Activated T-cell treated with anti-CD3 and anti-CD28 coated beads, Interleukin-2, amount 50 U/mL, for 4 hours (primary cell): ENCODE data around the gene C2orf49. TPM values are rescaled to one million over a fixed set of nuclear protein-coding genes. Genes with fewer than 3 reads are reported as not detected.

ENCODE experiments used
- ATAC-seq, 2 donors: fragments of 200-7000 bp; cut with Tn5 transposase; one replicate each; pipeline ENCODE4 v1.10.0; 2021
- DNase-seq: peaks from one replicate; pipeline ENCODE4 v3.0.0-alpha.2; 2020
- H3K27me3 Mint-ChIP-seq: one replicate; pipeline ENCODE4 v1.8.0; 2021; ENCODE audit warnings: low read depth, mixed read lengths
- H3K36me3 Mint-ChIP-seq: one replicate; pipeline ENCODE4 v1.8.0; 2022; ENCODE audit warnings: mixed read lengths; ENCODE audit not compliant: insufficient read depth
- H3K4me1 Mint-ChIP-seq: one replicate; pipeline ENCODE4 v1.8.0; 2021; ENCODE audit warnings: low read depth, mixed read lengths
- H3K4me3 Mint-ChIP-seq: one replicate; pipeline ENCODE4 v1.8.0; 2021; ENCODE audit warnings: mild to moderate bottlenecking, moderate library complexity, mixed read lengths
- H3K9me3 Mint-ChIP-seq: one replicate; pipeline ENCODE4 v1.8.0; 2021; ENCODE audit warnings: mixed read lengths
- total RNA-seq, 3 donors: library from RNA; stranded (reverse); gene quantifications; one replicate each; pipeline ENCODE4 v1.2.1, GENCODE V29; 2021

Gene C2orf49
- total RNA-seq, 3 donors from 2014 or later = 16.2 to 18.8 (median 18.1) TPM

- DNase-seq (no peak), ATAC-seq (no peak)
- no peaks in the 10 kb centered on the region for H3K9me3 Mint-ChIP-seq
- H3K4me3 Mint-ChIP-seq = no peak overlapping the region
- no peaks in the 10 kb centered on the region for H3K36me3 Mint-ChIP-seq
- peaks cover 14% of the 10 kb centered on the region for H3K27me3 Mint-ChIP-seq
- peaks cover 5% of the 10 kb centered on the region for H3K4me1 Mint-ChIP-seq
Observed at GRCh38 chr2:105391763-105392662, 54.7 kb downstream of the C2orf49 start.

DNA sequence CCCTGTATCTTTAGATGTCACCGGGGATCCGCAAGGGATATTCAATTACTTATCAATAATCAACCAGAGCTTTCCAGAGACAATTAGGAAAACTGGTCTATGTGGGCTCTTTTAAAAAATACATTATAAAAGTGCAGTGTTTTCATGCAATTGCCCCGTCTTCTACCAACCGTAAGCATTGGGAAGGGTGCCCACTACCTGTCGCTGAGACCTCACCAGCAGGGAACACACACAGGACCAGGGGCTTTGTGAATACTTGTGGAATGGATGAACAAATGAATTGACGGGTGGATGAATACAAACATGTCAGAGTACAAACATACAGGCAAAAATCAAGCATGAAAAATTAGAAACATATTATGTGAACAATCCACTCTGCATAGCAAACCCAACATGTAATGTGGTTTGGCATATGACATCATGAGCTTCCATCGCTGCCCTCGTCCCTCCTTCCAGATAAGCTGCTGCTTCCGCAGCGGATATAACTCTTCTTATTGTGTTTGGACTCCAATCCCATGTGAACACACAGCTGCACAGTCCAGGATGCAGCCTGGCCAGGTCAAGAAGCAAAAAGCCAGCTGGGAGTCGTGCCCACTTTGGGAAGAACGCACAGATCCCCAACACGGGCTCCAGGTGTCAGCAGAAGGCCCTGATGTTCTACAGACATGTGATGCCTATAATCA is 56.2 kb downstream of the C2orf49 start:
- ATAC-seq = no peak
- peaks cover 17% of the 10 kb centered on the region for H3K27me3 Mint-ChIP-seq
- H3K4me1 Mint-ChIP-seq = peaks cover 10% of the 10 kb centered on the region
- no peaks in the 10 kb centered on the region for H3K36me3 Mint-ChIP-seq
- H3K9me3 Mint-ChIP-seq = no peaks in the 10 kb centered on the region
- H3K4me3 Mint-ChIP-seq = no peak overlapping the region
- no peak for DNase-seq

DNA sequence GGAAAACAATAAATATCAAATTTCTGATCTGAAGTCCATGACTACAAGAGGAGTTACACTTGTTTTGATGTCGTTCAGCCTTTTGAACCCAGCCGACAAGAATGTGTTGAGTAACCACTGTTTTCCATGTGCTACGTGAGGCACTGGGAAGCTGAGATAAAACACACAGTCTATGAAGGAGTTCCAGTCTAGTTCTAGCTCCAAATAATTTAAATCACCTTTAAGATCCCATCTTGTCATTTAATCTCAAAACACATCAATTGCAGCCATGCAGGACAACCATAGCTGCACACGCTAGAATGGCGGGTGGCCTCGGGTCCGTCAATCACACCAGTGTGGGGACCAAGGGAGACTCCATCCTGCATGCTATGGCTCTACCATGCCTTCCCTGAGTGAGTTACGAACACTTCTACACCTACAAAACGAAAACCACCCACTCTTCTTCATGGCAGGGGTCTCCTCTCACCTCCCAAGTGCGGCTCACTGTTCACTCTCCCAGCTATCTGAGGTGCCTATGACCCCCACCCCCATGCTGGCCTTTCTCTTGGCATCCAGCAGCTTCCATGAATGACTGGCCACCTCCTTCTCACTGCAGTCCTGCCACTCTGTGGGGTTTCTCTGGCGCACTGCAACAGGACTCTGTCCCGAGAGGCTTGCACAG is 57.7 kb downstream of the C2orf49 start:
- Mint-ChIP-seq H3K9me3 (no peaks in the 10 kb centered on the region), H3K36me3 (no peaks in the 10 kb centered on the region), H3K4me3 (no peak overlapping the region), H3K4me1 (peaks cover 14% of the 10 kb centered on the region), H3K27me3 (peaks cover 27% of the 10 kb centered on the region)
- ATAC-seq (no peak), DNase-seq (no peak)

DNA sequence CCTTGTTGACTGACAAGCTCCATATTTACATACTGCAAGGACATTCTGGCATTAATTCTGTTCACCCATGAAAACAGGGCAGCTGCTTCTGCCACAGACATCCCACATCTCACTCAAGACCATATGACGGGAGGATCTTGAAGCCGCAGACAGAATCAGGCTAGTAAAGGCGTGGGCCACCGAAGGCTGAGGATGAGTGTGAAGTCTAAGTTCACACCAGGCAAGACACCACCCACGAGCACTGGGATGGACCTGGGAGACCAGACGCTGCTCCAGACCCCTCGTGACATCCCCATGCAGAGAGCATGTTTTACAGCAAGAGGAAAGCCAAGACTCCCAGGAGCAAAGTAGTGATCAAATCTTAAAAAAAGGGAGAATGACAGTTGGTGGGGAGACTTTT is 58.4 kb downstream of the C2orf49 start:
- DNase-seq (no peak), ATAC-seq (no peak)
- Mint-ChIP-seq H3K4me1 (peaks cover 14% of the 10 kb centered on the region), H3K27me3 (peaks cover 29% of the 10 kb centered on the region), H3K4me3 (peak overlapping the region; percentile 6), H3K9me3 (no peaks in the 10 kb centered on the region), H3K36me3 (no peaks in the 10 kb centered on the region)

DNA sequence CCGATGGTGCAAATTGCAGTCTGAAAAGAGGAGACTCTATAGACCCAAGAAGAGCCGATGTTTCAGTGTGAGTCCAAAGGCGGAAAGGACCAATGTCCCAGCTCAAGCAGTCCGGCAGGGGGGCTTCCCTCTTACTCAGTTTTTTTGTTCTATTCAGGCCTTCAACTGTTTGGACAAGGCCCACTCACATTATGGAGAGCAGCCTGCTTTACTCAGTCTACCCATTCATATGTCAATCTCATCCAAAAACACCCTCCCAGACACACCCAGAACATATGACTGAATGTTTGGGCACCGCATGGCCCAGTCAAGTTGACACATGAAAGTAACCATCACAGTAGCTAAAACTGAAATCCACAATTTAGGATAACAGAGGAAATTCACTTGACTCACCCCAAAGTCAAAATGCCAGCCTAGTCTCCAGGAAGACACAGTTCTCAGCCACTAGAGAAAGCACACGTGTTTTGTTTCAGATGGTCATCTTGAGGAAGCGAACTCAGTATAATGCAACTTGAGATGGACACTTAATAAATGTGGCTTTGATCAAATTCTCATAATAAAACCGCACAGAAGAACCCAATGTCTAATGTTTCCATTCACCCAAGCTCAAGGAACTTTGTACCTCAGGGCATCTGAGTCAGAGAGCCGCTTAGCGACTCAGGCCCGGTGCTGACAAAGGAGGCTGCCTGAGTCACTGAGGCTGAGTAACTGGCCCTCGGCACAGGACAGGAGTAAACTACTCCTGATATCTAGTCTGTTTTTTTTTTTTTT is 59.1 kb downstream of the C2orf49 start:
- peak; percentile 35 for DNase-seq
- Mint-ChIP-seq H3K9me3 (no peaks in the 10 kb centered on the region), H3K4me3 (no peak overlapping the region), H3K27me3 (peaks cover 31% of the 10 kb centered on the region), H3K36me3 (no peaks in the 10 kb centered on the region), H3K4me1 (peaks cover 14% of the 10 kb centered on the region)
- ATAC-seq = peak; percentile 70 to 74

DNA sequence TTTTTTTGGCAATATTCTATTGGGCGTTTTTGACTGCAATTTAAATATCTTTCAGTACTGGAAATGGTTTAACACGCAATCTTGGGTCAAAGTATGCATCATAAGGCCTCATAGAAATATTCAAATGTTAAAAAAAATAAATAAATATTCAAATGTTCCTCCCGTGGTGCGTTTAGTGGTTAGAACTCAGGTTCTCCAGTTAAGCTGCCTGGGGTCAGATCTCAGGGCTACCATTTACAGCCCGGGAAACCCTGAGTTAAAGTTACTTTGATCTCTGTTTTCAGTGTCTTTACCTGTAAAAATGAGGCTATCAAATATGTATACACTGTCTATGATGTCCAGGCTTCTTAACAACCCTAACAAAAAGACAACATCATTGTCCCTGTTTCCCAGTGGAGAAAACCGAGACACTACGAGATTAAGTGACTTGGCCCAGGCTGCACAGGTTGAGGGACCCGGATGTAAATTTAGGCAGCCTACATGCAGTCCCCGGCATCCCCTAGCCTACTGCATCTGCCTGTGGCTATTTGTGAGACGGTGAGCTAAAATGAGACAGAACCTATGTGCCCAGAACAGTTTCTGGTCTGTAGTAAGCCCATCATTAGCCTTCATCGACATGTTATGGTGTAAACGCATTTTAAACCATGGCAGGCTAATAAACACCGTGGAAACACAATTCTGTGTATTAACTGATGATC is 59.8 kb downstream of the C2orf49 start:
- Mint-ChIP-seq H3K4me3 (no peak overlapping the region), H3K4me1 (peaks cover 14% of the 10 kb centered on the region), H3K36me3 (no peaks in the 10 kb centered on the region), H3K27me3 (peaks cover 31% of the 10 kb centered on the region), H3K9me3 (no peaks in the 10 kb centered on the region)
- DNase-seq (no peak), ATAC-seq (no peak)

DNA sequence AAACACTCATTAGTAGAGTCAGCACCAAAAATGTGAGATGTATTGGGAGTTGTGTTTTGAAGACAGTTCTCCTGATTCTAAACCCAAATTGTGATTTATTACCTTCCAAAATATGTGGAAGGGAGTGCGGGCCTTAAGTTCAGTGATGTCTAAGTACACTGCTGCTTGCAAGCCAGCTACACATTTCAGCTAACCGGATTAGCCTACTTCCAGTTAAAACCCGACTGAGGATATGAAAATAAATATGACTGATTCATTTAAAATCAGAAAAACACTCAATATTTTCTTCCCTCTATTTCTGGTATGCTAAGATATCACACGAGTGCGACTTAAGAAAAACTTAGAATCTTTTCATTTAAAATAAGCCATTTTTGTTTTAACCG is 60.6 kb downstream of the C2orf49 start:
- H3K4me1 Mint-ChIP-seq = peaks cover 14% of the 10 kb centered on the region
- peaks cover 31% of the 10 kb centered on the region for H3K27me3 Mint-ChIP-seq
- ATAC-seq = no peak
- no peak for DNase-seq
- H3K9me3 Mint-ChIP-seq = no peaks in the 10 kb centered on the region
- H3K4me3 Mint-ChIP-seq = peak overlapping the region; percentile 85
- no peaks in the 10 kb centered on the region for H3K36me3 Mint-ChIP-seq

DNA sequence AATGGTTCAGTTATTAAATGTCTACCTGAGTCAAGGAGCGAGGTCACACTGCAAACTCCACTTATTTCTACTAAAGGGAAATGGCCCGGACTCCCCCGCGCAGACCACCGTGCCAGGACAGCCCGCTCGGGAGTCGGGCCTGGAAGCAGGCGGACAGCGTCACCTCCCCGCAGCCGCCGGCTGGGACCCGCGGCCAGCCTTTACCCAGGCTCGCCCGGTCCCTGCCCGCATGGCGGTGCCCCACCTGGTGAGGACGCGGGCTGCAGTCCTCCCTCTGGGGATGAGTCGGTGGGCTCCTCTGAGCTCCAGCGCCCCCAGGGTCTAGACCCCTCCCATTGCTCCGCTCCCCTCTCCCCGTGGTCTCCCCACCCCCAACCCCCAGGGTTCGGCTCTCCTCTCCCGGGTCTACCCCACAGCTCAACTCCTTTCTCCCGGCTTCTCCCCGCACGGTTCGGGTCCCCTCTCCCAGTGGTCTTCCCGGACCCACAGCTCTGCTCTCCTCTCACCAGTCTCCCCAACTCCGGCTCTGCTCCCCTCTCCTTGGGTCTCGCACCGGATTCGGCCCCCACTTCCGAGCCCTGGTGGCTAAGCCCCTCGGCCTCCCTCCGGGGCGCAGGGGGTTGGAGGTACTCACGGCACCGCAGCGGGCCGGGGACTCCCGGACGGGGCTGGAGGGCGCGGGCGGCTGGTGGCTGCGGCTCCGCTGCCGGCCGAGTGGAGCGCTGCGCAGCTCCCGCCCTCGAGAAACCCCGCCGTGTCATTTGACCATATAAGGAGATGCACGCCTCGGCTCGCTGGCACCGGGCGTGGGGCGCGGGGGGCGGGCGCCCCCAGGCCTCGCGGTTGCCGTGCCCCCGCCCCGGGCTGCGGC is 61.2 kb downstream of the C2orf49 start, which contains the start of gene FHL2:
FHL2 (minus strand) TSS at position 716 of the 871 bp plus-strand sequence. CDS start 12,535 bp downstream, outside the sequence.
- H3K4me3 Mint-ChIP-seq = peak within 1 kb of the TSS; percentile 85
- H3K4me1 Mint-ChIP-seq = peaks cover 14% of the 10 kb centered on the region
- H3K9me3 Mint-ChIP-seq = no peaks in the 10 kb centered on the region
- DNase-seq (peak; percentile 60), ATAC-seq (peak; percentile 95 to 96)
- H3K27me3 Mint-ChIP-seq = peaks cover 31% of the 10 kb centered on the region
- no peaks in the 10 kb centered on the region for H3K36me3 Mint-ChIP-seq

Other genes starting within 250 kb of the C2orf49 start
- not detected for gene GPR45, start 95.8 kb upstream of the C2orf49 start, total RNA-seq
- 10 to 100 TPM; 25.1 to 27.3 (median 26.8) TPM for gene TGFBRAP1, start 7.8 kb upstream of the C2orf49 start, total RNA-seq
- 1 to 10 TPM; 2.6 to 3.5 (median 2.7) TPM for gene FHL2, start 61.5 kb downstream of the C2orf49 start, total RNA-seq